HG03565 (cell line): ENCODE data around the gene EEF1B2.
"Not testable (repeated sequence)": the region's sequence is repeated elsewhere in the genome, so short reads cannot be mapped to it uniquely, and the experiment has no call there.

ENCODE experiments used
- ATAC-seq: cut with Tn5 transposase; IDR thresholded peaks from one replicate; pipeline ENCODE4 v1.9.1; 2021; ENCODE audit warnings: mild to moderate bottlenecking, moderate library complexity; ENCODE audit not compliant: unreplicated experiment

The EEF1B2 gene

DNA sequence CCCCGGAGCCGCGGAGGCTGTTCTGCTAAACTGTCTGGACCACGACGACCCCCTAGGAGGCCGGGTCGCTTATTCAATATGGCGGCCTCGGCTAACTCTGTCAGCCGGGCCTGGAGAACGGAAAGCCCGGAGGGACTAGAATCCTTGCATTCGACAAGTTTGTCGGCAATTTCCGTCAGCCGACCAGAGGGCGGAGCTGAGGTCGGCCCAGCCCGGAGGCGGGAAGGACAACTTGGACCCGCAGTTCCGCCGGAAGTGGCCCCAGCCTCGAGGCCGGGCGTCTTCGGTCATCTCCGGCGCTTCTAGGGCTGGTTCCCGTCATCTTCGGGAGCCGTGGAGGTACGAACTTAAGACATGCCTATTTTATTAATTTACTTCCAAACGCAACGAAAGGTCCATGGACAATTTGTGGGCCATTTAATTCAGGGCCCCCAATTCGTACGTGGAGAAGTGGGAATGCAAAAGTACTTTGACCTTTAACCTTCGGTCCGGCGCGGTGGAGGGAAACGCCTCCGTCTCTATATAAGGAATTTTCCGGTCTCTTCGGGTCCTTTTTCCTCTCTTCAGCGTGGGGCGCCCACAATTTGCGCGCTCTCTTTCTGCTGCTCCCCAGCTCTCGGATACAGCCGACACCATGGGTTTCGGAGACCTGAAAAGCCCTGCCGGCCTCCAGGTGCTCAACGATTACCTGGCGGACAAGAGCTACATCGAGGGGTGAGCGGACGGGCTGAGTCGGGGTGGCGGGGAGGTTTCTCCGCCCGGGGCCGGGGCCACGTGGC, at the start of gene EEF1B2, which contains the start of gene NDUFS1:
TSS of gene EEF1B2 (plus strand) at position 550 of the 779 bp plus-strand sequence. CDS start at position 635, 85 bp downstream.
TSS of gene NDUFS1 (minus strand) at position 99 of the 779 bp plus-strand sequence. CDS start 5,766 bp downstream, outside the sequence.
- ATAC-seq, result peak; percentile 86

DNA sequence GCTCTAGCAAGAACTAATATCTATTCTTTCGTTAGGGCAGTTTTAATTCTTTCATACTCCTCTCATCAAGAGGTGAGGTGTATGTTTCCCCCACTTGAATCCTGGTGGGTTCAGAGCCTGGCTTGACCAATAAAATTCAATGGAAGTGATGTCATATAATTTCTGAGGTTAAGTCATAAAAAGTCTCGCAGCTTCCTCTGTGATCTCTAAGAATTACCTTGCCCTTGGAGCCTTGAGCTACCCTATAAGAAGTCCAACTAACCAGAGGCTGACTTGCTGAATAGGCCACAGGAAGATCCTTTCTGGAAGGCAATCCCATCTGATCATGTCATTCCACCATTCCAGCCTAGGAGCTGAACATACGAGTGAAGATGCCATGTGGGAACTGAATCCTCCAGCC, 47.6 kb upstream of the EEF1B2 start:
- no peak for ATAC-seq

DNA sequence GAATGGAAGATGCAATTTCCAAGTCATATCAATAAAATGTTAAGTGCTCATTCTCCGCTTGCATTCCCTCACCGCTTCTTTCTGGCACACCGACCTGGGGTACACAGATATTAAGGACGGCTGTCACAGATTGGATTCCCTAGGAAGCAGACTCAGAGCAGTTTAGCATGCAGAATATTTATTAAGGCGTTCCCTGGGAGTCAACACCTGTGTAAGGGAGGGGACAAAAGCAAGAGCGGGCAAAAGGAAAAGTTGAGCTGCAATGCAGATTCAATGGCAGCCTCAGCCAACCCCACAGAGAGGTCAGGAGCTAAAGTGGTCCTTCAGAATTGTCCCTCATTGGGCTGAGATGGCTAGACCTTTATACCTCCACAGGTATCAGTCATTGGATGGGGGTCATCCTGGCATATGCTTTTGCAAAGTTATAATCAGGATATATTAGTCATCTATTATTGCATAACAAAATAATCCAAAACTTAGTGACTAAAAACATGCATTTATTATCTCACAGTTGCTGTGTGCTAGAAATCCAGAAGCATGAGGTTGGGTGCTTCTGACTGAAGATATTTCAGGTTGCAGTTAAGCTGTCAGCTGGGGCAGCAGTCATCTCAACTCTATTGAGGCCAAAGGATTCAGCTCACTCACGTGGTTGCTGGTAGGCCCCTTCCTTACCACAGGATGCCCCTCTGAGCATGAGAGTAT, 46.7 kb upstream of the EEF1B2 start:
- ATAC-seq, result no peak

DNA sequence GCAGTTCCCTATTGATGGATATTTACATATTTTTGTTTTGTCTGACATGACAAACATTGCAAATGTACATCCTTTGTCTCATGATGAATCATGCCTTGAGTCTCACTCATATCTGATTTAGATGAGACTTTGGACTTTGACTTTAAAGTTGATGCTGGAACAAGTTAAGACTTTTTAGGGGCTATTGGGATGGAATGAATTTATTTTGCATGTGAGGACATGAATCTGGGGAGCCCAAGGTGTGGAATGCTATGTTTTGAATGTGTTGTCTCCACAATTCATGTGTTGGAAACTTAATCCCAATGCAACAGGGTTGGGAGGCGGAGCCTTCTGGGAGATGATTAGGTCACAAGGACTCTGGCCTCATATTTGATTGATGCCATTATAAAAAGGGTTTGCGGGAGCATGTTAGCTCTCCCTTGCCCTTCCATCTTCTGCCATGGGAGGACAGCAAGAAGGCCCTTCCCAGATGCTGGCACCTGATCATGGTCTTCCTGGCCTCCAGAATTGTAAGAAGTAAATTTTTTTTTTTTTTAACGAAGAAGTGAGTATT, 44.6 kb upstream of the EEF1B2 start:
- no peak for ATAC-seq

DNA sequence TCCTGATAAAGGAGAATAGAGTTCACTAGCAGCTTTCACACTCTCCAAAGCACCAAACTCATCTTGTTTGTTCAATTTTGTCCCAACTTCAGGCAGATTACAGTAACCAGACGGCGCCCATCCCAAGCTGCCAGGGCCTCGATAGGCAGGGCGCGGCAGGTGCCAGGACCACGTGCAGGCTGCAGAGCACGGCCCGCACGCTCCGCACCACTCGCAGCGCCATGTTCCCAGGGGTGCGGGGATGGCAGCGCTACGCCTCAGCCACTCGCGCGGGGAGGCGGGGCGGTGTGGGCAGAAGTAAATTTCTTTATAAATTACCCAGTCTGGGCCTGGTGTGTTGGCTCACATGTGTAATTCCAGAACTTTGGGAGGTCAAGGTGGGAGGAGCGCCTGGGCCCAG, 43.4 kb upstream of the EEF1B2 start:
- no peak for ATAC-seq

DNA sequence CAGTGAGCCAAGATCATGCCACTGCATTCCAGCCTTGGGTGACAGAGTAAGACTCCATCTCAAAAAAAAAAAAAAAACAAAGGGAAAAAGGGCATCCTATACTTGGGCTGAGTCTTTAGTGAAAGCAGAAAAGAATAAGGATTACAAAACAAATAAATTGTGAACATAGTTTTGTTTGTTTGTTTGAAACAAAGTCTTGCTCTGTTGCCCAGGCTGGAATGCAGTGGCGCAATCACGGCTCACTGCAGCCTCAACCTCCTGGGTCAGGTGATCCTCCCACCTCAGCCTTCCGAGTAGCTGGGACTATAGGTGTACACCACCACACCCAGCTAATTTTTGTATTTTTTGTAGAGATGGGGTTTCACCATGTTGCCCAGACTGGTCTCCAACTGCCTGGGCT, 37.1 kb upstream of the EEF1B2 start:
- not testable (repeated sequence) for ATAC-seq

DNA sequence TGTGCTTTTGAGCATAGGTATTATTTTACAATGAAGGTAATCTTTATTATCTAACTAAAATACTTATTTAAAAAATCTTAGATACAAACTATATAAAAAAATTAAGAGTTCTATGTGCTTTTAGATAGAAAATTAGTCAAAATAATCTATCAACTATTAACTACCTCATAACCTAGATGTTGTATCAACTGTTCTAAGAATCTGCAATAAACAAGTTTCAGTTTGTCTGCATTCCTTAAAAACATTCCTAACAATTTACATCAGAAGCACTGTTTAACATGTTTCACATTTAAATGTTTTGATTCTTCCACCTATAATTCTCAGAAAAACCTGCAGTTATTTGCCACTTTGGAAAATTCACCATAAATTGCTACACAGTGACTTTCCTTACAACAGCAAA, 33.8 kb upstream of the EEF1B2 start:
- no peak for ATAC-seq

DNA sequence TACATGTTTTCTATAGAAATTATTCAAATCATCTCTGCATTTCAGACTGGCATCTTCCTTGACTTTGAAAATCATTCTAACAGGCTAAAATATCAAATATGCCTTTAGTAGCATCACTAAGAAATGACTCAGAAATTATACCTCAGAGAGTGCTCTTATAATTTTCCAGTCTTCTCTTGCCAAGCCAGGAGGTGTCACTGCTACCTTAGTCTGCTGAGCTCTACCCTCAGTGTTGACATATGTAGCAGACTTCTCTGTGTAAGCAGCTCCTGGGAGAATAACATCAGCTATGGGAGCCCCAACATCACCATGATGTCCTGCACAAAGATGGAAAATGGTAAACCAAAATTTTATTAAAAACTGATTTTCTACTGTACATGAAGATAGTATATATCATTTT, 32.0 kb upstream of the EEF1B2 start:
- ATAC-seq, result no peak

DNA sequence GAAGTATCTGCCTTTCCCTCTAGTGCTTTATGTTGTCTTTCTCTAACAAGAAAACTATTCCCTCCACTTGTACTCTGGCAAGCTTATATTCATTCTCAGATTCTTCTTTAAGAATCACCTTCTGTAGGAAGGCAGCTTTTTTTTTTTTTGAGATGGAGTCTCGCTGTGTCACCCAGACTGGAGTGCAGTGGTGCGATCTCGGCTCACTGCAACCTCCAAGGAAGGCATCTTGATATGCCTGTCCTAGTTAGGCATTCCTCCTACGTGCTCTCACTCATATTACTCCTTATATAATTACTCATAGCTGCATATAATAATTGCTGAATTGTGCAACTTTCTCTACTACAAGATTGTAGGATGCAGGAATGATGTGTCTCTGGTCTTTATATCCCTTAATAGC, 16.2 kb upstream of the EEF1B2 start:
- ATAC-seq, result no peak

DNA sequence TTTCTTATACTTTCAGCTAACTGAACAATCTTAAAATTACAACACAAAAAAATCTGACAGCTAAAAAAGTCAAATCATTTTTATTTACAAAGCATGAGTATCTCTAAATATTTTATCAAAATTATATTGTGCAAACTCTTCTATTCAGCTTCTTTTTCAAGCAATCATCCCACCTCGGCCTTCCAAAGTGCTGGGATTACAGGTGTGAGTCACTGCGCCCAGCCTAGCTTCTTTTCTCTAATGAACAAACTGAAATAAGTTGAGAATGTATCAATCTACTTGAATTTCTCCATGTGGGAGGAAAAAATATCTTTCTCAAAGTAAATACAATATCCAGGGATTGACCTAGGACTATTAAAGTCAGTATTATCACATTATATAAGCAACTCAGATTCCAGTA, 15.3 kb upstream of the EEF1B2 start:
- no peak for ATAC-seq

DNA sequence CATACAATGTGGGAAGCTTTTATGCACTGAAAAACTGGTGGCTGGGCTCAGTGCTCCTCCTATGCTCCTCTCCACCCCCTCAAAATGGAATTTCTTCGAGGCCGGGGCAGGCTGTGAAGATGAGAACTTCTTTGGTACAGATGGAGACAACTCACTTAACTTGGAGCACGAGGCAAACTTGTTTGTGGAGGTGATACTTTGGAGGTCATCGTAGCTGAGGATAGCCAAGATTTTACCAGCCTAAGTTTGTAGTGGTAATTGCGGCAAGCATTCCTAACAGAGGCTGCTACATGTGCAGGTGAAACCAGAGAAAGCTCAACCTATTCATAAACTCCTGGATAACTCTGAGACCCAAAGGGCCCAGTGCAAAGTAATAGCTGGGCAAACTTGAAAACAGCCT, 14.0 kb upstream of the EEF1B2 start:
- ATAC-seq, result no peak

DNA sequence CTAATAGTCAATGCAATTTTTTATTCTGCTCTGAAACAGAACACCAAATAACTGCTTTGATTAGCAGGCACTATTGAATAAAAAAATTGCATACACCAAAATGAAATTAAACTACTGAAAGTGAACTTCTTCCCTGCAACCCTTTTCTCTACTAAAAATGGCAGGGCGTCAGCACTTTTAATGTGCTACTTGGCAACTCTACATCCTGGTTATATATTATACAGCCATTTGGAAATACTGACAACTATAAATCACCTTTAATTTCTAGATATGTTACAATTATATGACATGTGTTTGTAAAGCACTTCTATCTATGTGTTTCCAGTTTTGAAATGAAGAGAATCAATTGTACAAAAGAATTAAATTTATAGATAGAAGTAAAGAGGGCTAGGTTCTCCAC, 10.4 kb upstream of the EEF1B2 start:
- no peak for ATAC-seq

DNA sequence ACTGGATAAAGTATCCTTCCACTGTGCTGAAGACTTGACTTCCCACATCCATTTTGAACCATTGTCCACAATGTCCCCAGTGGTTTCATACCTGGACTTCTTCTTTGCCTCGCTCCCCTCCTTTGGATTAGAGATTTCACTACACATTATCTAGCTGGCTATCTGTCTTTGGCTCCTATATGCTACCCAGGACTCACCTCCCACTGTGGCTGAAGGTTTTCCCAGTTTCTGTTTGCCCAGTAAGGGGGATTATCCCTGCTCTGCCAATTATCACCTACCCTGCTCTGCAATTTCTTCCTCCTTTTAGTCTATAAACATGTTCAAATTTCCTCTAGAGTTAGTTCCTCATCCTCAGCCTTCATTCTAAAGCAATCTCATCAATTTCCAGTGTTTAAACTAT, 9.5 kb upstream of the EEF1B2 start:
- ATAC-seq, result no peak

DNA sequence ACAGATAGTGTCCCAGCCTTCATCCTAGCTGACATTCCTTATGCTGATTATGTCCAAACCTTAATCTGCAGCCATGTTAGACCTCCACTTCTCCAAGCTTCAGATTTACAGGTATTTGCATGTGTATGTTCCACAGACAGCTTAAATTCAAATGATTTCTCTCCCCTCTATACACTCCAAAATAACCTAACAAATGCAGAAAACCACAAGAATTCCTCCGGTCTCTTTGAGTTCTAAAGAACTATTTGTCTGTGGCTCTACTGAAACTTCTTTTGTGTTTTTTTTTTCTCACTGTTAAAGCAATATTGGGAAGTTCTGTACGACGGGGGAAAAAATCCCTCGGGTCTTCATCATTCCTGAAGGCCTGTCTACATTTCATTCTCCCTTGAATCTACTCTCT, 9.1 kb upstream of the EEF1B2 start:
- ATAC-seq, result no peak

DNA sequence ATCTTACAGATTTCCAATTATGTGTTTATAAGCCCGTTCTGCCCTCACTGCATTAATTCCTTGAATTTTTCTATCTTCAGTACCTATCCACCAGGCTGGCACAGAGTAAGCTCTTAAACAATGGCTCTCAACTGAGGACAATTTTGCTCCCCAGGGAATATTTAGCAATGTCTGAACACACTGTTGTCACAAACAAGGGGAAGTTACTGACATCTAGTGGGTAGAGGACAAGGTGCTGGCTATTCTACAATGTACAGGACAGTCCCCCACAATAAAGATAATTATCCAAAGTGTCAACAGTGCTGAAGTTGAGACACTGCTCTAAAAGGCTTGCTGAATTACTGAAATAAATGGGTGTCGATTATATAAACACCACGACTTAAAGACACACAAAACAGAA, 5.5 kb upstream of the EEF1B2 start:
- no peak for ATAC-seq

DNA sequence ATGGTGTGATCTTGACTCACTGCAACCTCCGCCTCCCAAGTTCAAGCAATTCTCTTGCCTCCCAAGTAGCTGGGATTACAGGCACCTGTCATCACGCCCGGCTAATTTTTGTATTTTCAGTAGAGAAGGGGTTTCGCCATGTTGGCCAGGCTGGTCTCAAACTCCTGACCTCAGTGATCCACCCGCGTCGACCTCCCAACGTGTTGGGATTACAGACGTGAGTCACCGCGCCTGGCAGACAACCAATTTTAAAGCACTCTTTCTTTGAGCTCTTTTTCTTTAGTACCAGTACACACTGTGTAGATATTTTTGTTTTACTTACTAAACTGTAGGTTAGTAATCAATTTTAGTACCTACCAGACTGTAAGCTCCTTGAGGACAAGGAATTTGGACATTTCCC, 2.7 kb upstream of the EEF1B2 start:
- not testable (repeated sequence) for ATAC-seq

DNA sequence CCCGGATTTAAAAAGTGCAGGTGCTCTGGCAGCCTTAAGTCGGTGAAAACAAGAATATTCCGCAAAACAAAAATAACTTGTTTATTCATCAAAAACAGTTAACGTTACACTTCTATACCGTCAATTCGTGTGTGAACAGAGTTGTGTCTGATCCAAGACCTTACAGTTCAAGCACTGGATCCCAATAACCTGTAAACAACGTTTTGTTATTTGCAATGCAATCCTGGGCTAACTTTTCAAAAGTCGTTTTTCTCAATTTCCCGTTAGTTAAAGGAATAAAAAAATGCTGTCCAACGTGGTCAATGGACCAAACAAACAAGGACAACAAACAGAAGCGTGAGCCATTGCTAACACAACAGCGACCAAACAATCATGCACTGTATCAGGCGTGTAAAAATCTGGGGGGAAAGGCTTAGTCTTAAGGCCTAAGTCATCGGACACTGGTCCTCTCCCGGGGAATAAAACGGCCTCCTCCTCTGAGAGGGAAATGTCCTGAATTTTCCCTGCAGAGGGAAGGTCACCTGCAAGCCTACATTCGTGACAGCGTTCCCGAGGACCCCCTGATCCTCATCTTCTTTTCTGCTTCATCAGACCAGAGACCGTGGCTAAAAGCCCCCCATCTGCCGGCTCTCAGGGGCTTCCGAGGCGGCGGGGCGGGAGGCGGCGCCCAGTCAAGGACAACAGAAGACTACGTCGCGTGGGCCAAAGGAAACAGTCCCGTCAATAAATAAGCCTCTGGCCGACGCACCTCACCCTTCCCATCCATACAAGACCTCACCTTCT, 941 bp upstream of the EEF1B2 start:
- ATAC-seq, result peak; percentile 4

DNA sequence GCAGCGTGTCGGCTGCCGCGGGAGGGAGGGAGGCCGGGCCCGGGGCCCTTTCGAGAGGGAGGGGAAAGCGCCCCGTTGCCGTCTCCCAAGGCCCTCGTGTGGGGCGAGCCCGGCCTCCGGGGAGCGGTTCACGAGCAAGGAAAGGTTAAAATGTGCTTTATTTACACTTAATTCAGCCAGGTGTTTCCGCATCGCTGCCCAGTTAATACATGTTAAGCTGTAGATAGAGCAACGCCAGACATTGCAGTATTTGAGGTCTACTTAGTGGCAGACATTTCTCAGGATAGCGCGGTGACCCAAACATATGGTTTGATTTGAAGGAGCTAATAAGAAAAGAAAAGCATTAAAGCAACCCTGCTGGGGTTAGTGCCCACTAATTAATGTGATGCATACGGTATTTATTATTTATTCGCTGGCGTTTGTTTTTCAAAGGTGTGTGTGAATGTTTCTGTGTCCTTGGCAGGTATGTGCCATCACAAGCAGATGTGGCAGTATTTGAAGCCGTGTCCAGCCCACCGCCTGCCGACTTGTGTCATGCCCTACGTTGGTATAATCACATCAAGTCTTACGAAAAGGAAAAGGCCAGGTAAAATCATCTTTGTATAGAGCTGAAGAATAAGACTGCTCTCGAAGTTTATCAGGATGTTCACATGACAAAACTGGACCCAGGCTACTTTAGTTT, 571 bp downstream of the EEF1B2 start:
- ATAC-seq, result peak; percentile 31

DNA sequence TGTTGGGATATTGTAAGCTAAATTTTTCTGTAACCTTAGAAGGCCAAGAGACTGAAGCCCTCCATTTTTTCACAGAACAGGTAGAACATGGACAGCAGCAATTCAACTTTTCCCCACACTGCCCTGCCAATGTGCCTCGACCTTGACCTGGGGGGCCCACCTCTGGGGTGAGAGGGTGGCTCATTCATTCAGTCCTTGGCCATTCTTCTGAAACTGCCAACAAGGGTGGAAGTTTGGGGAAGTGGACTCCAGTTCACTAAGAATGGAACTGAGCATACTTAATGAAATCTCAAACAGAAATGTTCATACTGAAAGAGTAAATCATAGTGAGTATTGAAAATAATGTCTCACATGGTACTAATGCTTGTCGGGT, 1.1 kb downstream of the EEF1B2 start:
- no peak for ATAC-seq

DNA sequence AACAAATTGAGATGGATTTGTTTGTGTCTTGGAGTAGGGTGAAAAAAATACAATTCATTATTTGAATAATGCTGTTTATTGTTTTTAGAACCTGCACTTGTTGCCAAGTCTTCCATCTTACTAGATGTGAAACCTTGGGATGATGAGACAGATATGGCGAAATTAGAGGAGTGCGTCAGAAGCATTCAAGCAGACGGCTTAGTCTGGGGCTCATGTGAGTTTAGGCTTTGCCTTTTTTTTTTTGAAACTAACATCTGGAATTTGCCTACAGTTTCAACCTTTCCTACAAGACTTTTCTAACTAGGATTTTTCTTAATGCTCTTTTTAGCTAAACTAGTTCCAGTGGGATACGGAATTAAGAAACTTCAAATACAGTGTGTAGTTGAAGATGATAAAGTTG, 2.7 kb downstream of the EEF1B2 start:
- ATAC-seq, result not testable (repeated sequence)
